Left ventricle myocardium inferior (tissue), 1 donor: ENCODE data around the gene MTMR4. TPM values are rescaled to one million over a fixed set of nuclear protein-coding genes. Genes with fewer than 3 reads are reported as not detected.

Experiments used
- DNase-seq: peaks from one replicate; pipeline ENCODE4 v3.0.0-alpha.2; 2020
- H3K27ac ChIP-seq: fragments of 200-600 bp; replicated peaks from 2 replicates; pipeline ENCODE4 v1.8.0; 2021
- H3K27me3 ChIP-seq: fragments of 200-600 bp; 2 replicates; pipeline ENCODE4 v1.8.0; 2021; ENCODE audit warnings: low read depth
- H3K36me3 ChIP-seq: fragments of 200-600 bp; 2 replicates; pipeline ENCODE4 v1.8.0; 2021
- H3K4me1 ChIP-seq: fragments of 200-600 bp; 2 replicates; pipeline ENCODE4 v1.8.0; 2021
- H3K4me3 ChIP-seq: fragments of 200-600 bp; 2 replicates; pipeline ENCODE4 v1.8.0; 2021; ENCODE audit warnings: mild to moderate bottlenecking, moderate library complexity
- H3K9me3 ChIP-seq: fragments of 200-600 bp; replicated peaks from 2 replicates; pipeline ENCODE4 v1.8.0; 2021
- CTCF ChIP-seq: fragments of 200-600 bp; IDR thresholded peaks from 2 replicates; pipeline ENCODE4 v1.8.0; 2021; ENCODE audit warnings: antibody characterized with exemption, mild to moderate bottlenecking, borderline replicate concordance
- intact Hi-C: fragments of 100-400 bp; cut with micrococcal nuclease; formaldehyde crosslinking; loops from one replicate; pipeline ENCODE4 v1.11.0; 2022
- total RNA-seq: library from RNA; stranded (reverse); fragmentation: NEBNext Ultra II Directional; extraction: Animal tissue kit (Norgen Biotek cat#: 25700); gene quantifications from one replicate; pipeline ENCODE4 v1.2.1, GENCODE V29; 2021
- donor health status: DM: no; HTN: yes; CAD: no; lungs with severe emphysema.

The MTMR4 gene
- total RNA-seq, 1 donor from 2014 or later: 24.0 TPM

GRCh38 chr17:58525239-58525638, 10.8 kb upstream of the MTMR4 start:
- no peaks in the 10 kb centered on the region for H3K27me3 ChIP-seq
- H3K4me3 ChIP-seq: peak overlapping the region; percentile 12
- peak; percentile 63 for DNase-seq
- no peaks in the 10 kb centered on the region for H3K9me3 ChIP-seq
- peaks cover 68% of the 10 kb centered on the region for H3K4me1 ChIP-seq
- intact Hi-C loops: no loop called here
- H3K27ac ChIP-seq: peak overlapping the region; percentile 80
- no peak for TF ChIP-seq CTCF
- H3K36me3 ChIP-seq: peaks cover 21% of the 10 kb centered on the region

GRCh38 chr17:58521680-58522079, 7.2 kb upstream of the MTMR4 start:
- H3K27me3 ChIP-seq: no peaks in the 10 kb centered on the region
- no peaks in the 10 kb centered on the region for H3K9me3 ChIP-seq
- H3K36me3 ChIP-seq: peaks cover 21% of the 10 kb centered on the region
- no peak for TF ChIP-seq CTCF
- intact Hi-C loops: no loop called here
- peaks cover 57% of the 10 kb centered on the region for H3K4me1 ChIP-seq
- no peak overlapping the region for H3K4me3 ChIP-seq
- peak overlapping the region; percentile 98 for H3K27ac ChIP-seq
- DNase-seq: no peak

GRCh38 chr17:58520843-58521430, 6.5 kb upstream of the MTMR4 start:
- H3K36me3 ChIP-seq: peaks cover 21% of the 10 kb centered on the region
- no peak overlapping the region for H3K4me3 ChIP-seq
- peak; percentile 41 for TF ChIP-seq CTCF
- H3K4me1 ChIP-seq: peaks cover 59% of the 10 kb centered on the region
- H3K9me3 ChIP-seq: no peaks in the 10 kb centered on the region
- DNase-seq: no peak
- intact Hi-C loops: no loop called here
- H3K27ac ChIP-seq: peak overlapping the region; percentile 98
- H3K27me3 ChIP-seq: no peaks in the 10 kb centered on the region

GRCh38 chr17:58517928-58518609, 3.6 kb upstream of the MTMR4 start:
- intact Hi-C loops: no loop called here
- H3K4me1 ChIP-seq: peaks cover 69% of the 10 kb centered on the region
- peak overlapping the region; percentile 91 for H3K4me3 ChIP-seq
- no peaks in the 10 kb centered on the region for H3K9me3 ChIP-seq
- peak overlapping the region; percentile 98 for H3K27ac ChIP-seq
- H3K27me3 ChIP-seq: no peaks in the 10 kb centered on the region
- peaks cover 9% of the 10 kb centered on the region for H3K36me3 ChIP-seq
- DNase-seq: peak; percentile 100
- no peak for TF ChIP-seq CTCF

- Histone ChIP-seq H3K27ac (peak overlapping the region; percentile 98), H3K36me3 (peaks cover 14% of the 10 kb centered on the region), H3K4me1 (peaks cover 70% of the 10 kb centered on the region), H3K4me3 (peak overlapping the region; percentile 91), H3K9me3 (no peaks in the 10 kb centered on the region), H3K27me3 (no peaks in the 10 kb centered on the region)
- DNase-seq: no peak
- intact Hi-C loops: no loop called here
- no peak for TF ChIP-seq CTCF
Measured at GRCh38 chr17:58517378-58517927, 3.0 kb upstream of the MTMR4 start.
